GM12891 (cell line): ENCODE data around the gene MYH14.

ENCODE experiments used
- POLR2A ChIP-seq: IDR thresholded peaks from 2 replicates; pipeline ENCODE4 v1.6.1; 2011; ENCODE audit warnings: low read depth, low read length, control low read depth
- POLR2AphosphoS5 ChIP-seq: IDR thresholded peaks from 2 replicates; pipeline ENCODE4 v1.6.1; 2011; ENCODE audit warnings: low read depth, low read length, control low read depth

DNA sequence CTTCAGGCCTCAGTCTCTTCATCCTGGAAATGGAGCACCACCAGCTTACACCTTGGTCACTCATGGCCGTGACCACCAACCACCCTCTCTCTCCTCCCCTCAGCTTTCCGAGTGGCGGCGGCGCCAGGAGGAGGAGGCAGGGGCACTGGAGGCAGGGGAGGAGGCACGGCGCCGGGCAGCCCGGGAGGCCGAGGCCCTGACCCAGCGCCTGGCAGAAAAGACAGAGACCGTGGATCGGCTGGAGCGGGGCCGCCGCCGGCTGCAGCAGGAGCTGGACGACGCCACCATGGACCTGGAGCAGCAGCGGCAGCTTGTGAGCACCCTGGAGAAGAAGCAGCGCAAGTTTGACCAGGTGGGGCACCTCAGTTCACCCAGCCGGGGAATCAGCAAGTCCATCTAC, 78.1 kb downstream of the MYH14 start:
- no peak for TF ChIP-seq POLR2A
- TF ChIP-seq POLR2AphosphoS5: no peak
